Measurements from ENCODE around the gene FAM111B.
A peak's percentile ranks its signal among the peaks of the same experiment; 100 is the strongest.
"Not testable (repeated sequence)": the region's sequence is repeated elsewhere in the genome, so short reads cannot be mapped to it uniquely, and the experiment has no call there.

The FAM111B gene

GRCh38 chr11:59102259-59102765 is 4.7 kb upstream of the FAM111B start:
- DNase-seq (ENCODE audit: low read depth, low spot score), result peak; percentile 38

DNA sequence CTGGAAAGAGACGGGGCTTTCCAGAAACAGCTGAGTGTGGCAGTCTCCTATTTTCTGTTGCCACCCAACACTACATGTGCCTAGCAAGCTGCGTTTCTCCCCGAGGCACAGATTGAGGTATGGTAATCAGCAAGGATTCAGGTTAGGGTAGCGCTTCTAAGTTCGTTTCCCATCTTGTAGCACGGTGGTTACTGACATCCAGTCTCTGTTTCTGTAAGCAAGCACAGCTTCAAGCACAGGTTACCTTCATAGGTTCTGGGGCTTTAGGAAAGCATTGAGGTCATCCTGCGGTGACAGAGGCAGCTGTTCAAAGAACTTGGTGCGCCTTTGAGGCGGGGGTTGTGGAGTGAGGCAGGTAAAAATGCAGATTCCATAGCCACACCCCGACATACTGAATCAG is 684 bp downstream of the FAM111B start:
- not testable (repeated sequence) for DNase-seq (ENCODE audit: low read depth, low spot score)

- no peak for DNase-seq (ENCODE audit: low read depth, low spot score)
Measured at GRCh38 chr11:59112494-59112893, 5.5 kb downstream of the FAM111B start.

GRCh38 chr11:59114344-59114743 is 7.3 kb downstream of the FAM111B start:
- DNase-seq (ENCODE audit: low read depth, low spot score), result no peak

DNA sequence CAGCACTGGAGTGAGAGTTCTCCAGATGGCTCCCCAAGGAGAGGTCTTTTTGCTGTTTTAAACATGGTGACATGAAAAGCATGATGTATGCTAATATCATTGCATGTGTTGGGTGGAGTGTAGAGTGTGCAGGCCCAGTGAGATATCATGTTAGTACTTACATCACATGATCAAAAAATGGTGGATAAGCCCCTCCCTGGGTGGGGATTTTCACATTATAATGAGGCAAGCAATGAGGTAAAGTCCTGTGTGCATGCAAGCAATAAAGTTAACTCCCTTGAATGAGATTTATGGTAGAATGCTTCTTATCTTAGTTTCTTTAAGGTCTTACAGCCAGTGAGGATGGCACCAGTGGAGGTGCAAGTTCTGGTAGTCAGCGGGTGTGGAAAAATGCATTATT is 8.5 kb downstream of the FAM111B start:
- no peak for DNase-seq (ENCODE audit: low read depth, low spot score)

DNA sequence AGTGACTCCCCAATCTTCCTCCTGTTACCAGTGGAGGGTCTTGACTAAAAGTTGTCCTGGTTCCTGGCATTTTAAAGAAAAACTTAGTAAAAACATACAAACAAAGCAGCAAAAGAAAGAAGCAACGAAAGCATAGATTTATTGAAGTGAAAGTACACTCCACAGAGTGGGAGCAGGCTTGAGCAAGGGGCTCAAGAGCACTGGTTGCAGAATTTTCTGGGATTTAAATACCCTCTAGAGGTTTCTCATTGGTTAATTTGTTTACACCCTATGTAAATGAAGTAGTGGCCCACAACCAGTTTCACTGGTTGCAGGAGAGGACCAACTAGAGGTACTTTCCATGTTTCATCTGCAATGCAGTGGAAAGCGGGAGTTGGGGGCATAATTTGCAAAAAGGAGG is 10.7 kb downstream of the FAM111B start:
- no peak for DNase-seq (ENCODE audit: low read depth, low spot score)

GRCh38 chr11:59119826-59120225 is 12.8 kb downstream of the FAM111B start:
- DNase-seq (ENCODE audit: low read depth, low spot score), result no peak

- DNase-seq (ENCODE audit: low read depth, low spot score), result peak; percentile 78
Measured at GRCh38 chr11:59135648-59136461, 28.8 kb downstream of the FAM111B start.

- DNase-seq (ENCODE audit: low read depth, low spot score), result not testable (repeated sequence)
Measured at GRCh38 chr11:59136551-59136950, 29.5 kb downstream of the FAM111B start.

DNA sequence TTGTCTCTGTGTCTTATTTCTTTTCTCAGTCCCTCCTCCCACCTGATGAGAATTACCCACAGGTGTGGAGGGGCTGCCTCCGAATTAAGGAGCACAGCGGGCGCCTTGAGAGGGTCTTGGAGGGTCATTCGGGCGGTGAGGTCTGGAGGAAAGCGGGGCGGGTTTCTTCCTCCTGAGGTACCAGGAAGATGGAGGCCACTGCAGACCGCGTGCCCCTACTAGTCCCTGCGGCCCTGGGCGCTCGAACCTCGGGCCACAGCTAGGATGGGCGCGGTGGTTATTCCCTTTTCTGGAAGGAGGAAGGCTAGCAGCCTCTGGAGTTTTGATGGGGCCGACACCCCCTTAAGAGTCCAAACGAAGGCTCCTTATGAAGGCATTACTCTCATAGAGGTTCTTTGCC is 30.2 kb downstream of the FAM111B start:
- DNase-seq (ENCODE audit: low read depth, low spot score), result no peak

- no peak for DNase-seq (ENCODE audit: low read depth, low spot score)
Measured at GRCh38 chr11:59138643-59139042, 31.6 kb downstream of the FAM111B start.

DNA sequence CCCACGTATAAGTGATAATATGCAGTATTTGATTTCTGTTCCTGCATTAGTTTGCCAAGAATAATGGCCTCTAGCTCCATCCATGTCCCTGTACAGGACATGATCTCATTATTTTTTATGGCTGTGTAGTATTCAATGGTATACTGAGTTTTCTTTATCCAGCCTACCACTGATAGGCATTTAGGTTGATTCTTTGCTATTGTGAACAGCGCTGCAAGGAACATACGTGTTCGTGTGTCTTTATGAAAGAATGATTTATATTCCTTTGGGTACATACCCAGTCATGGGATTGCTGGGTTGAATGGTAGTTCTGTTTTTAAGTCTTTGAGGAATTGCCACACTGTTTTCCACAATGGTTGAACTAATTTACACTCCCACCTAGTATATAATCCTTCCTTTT is 34.2 kb downstream of the FAM111B start:
- DNase-seq (ENCODE audit: low read depth, low spot score), result no peak

DNA sequence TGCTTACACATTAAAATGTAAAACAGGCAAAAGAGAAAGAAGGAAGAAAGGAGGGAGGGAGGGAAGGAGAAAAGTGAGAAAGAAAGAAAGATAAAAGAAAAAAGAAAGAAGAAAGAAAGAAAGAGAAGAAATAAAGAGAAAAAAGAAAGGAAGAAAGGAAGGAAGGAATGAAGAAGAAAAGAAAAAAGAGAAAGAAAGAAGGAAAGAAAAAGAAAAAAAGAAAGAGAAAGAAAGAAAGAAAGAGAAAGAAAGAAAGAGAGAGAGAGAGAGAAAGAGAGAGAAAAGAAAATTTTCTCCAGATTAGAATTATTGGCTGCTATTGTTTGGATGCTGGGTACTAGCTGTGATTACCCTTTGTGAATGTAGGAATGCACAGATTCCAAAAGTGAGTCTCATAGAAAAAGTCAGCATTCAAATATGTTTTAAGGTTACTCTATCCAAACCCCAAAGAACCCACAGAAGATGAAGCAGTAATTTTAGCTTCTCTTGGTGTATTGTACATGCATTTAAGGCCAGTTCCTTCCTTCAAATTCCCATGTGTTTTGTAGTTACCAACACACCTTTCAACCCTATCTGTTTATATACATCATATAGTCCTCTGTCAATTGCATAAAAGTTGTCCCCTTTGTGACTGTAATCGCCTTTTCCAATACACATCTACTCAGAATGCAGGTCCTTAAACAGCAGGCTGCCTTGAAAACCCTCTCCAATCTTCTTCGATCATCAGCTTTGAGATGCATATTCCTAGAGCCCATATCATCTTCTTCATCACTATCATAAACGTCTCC is 34.8 kb downstream of the FAM111B start:
- no peak for DNase-seq (ENCODE audit: low read depth, low spot score)

- DNase-seq (ENCODE audit: low read depth, low spot score), result peak; percentile 68
Measured at GRCh38 chr11:59142530-59143507, 35.8 kb downstream of the FAM111B start, which contains the start of gene FAM111A. Gene FAM111A (plus strand): TSS chr11:59142856. CDS start chr11:59148873, 6,017 bp downstream.

DNA sequence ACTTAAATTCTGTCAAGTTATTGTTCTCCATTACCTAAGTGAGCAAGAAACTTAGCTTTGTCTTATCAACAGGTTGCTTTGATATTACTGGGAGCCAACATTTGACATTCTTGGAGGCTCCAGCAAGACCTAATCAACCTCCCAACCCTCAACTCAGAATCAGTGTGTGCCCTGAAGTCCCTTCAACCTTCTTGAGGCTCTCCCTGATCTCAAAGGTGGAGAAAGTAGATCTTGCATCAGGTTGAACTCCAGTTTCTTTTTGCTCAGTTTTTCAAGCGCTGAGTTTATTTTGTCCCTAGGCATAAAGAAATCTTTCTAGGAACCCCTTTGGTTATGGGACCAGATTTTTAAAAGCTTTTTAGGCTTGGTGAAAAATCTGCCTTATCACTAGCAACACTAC is 37.1 kb downstream of the FAM111B start:
- no peak for DNase-seq (ENCODE audit: low read depth, low spot score)

DNA sequence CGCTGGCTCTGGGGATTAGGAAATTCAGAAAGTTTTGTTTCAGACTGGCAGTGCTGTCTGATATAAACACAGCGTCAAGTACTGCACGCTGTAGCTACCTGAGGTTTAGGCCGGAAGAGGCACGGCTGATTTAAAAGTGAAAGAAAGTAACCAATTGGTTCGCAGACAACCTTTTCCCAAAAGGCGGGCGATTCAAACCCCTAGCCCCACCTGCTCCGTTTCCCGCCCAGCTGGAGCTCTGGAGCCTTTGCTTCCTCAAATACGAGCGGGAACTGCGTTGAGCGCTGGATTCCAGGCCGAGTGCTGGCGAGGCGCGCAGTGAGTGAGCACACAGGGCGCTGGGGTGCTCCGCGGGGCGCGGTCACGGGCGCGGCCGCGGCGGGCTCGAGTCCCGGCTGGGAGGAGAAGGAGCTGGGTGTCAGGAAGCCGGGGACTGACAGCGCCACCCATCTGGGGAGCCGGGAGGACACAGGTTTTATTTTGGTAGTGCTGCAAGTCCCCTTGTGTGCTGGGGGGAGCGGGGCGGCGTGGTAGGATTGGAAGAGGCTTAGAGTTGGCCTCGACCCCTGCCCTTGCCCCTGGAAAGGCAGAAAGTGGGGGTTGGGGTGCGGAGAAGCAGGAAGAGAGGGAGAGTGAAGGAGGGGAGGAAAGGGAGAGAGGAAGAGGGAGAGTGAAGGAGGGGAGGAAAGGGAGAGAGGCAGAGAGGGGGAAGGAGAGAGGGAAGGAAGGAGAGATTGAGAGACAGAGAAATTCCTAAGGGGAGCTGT is 37.7 kb downstream of the FAM111B start:
- DNase-seq (ENCODE audit: low read depth, low spot score), result peak; percentile 45

GRCh38 chr11:59145534-59145933 is 38.5 kb downstream of the FAM111B start:
- no peak for DNase-seq (ENCODE audit: low read depth, low spot score)

GRCh38 chr11:59151761-59152160 is 44.7 kb downstream of the FAM111B start:
- DNase-seq (ENCODE audit: low read depth, low spot score), result no peak

DNA sequence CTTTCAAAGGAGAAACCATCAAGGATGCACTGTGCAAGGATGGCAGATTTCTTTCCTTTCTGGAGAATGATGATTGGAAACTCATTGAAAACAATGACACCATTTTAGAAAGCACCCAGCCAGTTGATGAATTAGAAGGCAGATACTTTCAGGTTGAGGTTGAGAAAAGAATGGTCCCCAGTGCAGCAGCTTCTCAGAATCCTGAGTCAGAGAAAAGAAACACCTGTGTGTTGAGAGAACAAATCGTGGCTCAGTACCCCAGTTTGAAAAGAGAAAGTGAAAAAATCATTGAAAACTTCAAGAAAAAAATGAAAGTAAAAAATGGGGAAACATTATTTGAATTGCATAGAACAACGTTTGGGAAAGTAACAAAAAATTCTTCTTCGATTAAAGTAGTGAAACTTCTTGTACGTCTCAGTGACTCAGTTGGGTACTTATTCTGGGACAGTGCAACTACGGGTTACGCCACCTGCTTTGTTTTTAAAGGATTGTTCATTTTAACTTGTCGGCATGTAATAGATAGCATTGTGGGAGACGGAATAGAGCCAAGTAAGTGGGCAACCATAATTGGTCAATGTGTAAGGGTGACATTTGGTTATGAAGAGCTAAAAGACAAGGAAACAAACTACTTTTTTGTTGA is 45.4 kb downstream of the FAM111B start:
- DNase-seq (ENCODE audit: low read depth, low spot score), result no peak

DNA sequence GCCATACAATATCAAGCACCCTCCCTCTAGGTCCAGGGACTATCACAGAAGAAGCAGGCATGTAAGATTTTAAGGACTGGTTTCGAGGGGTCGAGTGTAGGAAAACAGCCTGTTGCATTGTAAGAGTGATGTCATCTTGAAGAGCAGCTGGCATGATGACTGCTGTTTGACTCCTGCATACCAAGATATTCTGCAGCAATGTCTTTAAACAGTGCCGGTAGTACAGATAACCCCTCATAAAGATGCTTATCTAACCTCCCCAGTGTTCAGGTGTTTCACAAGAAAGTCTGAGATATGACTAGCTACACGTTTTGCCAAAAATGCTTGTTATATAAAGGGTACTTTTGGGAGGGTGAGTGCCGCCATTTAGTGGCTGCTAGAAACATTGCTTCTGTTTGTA is 47.6 kb downstream of the FAM111B start:
- DNase-seq (ENCODE audit: low read depth, low spot score), result no peak
